ENCODE data around the gene IQSEC1. TPM values are rescaled to one million over a fixed set of nuclear protein-coding genes. Genes with fewer than 3 reads are reported as not detected.

Gene IQSEC1
- polyA plus RNA-seq, 1 experiment: 4.8 TPM

DNA sequence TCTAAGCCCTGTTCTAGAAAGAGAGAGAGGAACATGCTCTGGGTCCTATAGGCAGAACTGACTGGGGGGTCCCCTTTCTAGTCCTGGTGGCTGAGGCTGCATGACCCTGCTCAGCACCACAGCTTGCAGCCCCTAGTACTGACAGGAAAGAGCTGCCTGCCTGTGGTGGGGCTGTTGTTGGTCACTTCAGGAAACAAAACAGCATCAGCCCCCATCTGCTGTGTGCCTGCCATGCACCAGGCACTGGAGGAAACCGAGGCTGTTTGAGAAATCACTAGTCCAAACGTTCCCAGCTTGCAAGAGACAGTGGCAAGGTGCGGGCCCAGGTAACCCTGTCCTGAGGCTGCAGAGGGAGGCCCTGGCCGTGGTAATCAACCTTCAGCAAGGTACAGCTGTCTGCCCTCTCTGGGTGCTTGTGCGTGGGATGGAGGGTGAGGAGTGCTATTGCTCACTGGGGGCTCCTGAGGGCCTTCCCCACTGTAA is 90.6 kb downstream of the IQSEC1 start:
- DNase-seq (ENCODE audit: low read depth): no peak
- Histone ChIP-seq H3K4me3 (ENCODE audit: low read depth, low read length) (no peak overlapping the region), H3K36me3 (ENCODE audit: control insufficient read depth, insufficient read depth, low read length) (no peaks in the 10 kb centered on the region), H3K27me3 (ENCODE audit: control insufficient read depth, insufficient read depth, low read length) (no peaks in the 10 kb centered on the region)
- ChIA-PET CTCF (interaction anchor here (1.2 to 6.8 kb wide), 7 partner anchors 10 to 112 kb away, joined by 3 to 75 read pairs (median 9); no protein-coding TSS in a partner anchor), POLR2A (no interaction called here)
- TF ChIP-seq, protein P1, sequence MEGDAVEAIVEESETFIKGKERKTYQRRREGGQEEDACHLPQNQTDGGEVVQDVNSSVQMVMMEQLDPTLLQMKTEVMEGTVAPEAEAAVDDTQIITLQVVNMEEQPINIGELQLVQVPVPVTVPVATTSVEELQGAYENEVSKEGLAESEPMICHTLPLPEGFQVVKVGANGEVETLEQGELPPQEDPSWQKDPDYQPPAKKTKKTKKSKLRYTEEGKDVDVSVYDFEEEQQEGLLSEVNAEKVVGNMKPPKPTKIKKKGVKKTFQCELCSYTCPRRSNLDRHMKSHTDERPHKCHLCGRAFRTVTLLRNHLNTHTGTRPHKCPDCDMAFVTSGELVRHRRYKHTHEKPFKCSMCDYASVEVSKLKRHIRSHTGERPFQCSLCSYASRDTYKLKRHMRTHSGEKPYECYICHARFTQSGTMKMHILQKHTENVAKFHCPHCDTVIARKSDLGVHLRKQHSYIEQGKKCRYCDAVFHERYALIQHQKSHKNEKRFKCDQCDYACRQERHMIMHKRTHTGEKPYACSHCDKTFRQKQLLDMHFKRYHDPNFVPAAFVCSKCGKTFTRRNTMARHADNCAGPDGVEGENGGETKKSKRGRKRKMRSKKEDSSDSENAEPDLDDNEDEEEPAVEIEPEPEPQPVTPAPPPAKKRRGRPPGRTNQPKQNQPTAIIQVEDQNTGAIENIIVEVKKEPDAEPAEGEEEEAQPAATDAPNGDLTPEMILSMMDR (IDR thresholded peaks at IDR 0.05; ENCODE audit: insufficient read depth, low read depth, low read length): no peak

GRCh38 chr3:12981306-12982275 is 91.6 kb downstream of the IQSEC1 start:
- CTCF ChIA-PET: interaction anchor here (0.7 to 6.8 kb wide), 5 partner anchors 9 to 94 kb away, joined by 3 to 75 read pairs (median 3); no protein-coding TSS in a partner anchor
- no peak for DNase-seq (ENCODE audit: low read depth)
- TF ChIP-seq, protein P1 (IDR thresholded peaks at IDR 0.05; ENCODE audit: insufficient read depth, low read depth, low read length): no peak
- Histone ChIP-seq H3K27me3 (ENCODE audit: control insufficient read depth, insufficient read depth, low read length) (no peaks in the 10 kb centered on the region), H3K36me3 (ENCODE audit: control insufficient read depth, insufficient read depth, low read length) (no peaks in the 10 kb centered on the region), H3K4me3 (ENCODE audit: low read depth, low read length) (no peak overlapping the region)
- POLR2A ChIA-PET: no interaction called here

DNA sequence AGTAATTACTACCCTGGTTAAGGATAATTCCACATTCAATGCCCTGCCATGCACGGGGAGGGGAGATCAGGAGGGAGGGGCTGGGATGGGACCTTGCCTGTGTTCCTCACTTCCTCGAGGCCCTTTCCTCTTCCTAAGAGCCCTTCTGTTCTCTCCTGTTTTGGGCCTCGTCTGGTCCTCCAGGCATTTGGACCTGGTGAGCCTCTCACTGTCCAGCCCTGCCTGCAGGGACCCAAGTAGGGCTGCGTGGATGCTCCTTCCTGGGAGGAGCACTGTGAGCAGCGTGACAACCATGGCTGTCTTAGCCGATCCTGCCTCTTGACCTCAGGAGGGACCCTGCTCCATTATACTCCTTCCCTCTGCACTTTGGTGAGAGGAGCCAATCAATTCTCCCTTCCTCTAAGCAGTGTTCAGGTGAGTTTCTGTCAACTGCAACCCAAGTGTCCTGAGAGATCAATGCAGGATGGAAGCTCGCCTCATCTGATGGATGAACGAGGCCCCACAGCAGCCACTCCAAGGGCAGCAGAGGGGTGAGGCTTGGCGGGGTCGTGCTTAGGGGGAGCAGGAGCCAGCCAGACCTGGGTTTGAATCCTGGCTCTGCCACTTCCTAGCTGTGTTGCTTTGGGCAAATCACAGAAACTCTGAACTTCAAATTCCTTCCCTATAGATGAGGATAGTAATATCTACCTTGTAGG is 92.5 kb downstream of the IQSEC1 start:
- ChIA-PET POLR2A (no interaction called here), CTCF (interaction anchor here (0.7 to 6.5 kb wide), 3 partner anchors 8 to 93 kb away, joined by 3 to 38 read pairs (median 4); no protein-coding TSS in a partner anchor)
- TF ChIP-seq, protein P1 (IDR thresholded peaks at IDR 0.05; ENCODE audit: insufficient read depth, low read depth, low read length): no peak
- Histone ChIP-seq H3K27me3 (ENCODE audit: control insufficient read depth, insufficient read depth, low read length) (no peaks in the 10 kb centered on the region), H3K36me3 (ENCODE audit: control insufficient read depth, insufficient read depth, low read length) (no peaks in the 10 kb centered on the region), H3K4me3 (ENCODE audit: low read depth, low read length) (no peak overlapping the region)
- no peak for DNase-seq (ENCODE audit: low read depth)

DNA sequence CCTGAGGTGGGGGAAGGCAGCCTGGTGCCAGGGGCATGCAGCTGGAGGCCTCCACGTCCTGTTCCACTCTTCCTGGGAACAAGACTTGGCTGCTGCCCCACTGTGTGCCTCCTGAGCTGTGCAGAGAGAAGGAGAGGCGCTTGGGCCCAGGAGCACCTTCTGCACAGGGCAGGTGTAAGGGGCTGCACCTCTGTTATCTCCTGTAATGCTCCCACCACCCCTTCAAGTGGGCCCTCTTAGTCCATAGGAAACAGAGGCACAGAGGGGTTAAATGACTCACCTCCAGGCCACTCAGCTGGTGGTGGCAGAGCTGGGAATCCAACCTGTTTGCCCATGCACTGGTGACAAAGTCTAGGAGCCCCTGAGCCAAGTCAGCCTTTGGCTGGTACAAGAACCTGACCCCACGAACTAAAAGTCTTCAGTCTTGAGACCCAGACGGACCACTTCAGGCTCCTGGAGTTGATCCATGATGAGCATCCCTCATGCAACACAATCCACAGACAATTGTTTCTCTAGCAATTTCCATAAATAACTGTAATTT is 93.2 kb downstream of the IQSEC1 start:
- ChIA-PET CTCF (interaction anchor here (1.1 kb wide), 1 partner anchor 9 kb away, joined by 4 read pairs; no protein-coding TSS in a partner anchor), POLR2A (no interaction called here)
- DNase-seq (ENCODE audit: low read depth): no peak
- no peak overlapping the region for H3K4me3 ChIP-seq (ENCODE audit: low read depth, low read length)
- H3K36me3 ChIP-seq (ENCODE audit: control insufficient read depth, insufficient read depth, low read length): no peaks in the 10 kb centered on the region
- no peaks in the 10 kb centered on the region for H3K27me3 ChIP-seq (ENCODE audit: control insufficient read depth, insufficient read depth, low read length)
- TF ChIP-seq, protein P1 (IDR thresholded peaks at IDR 0.05; ENCODE audit: insufficient read depth, low read depth, low read length): no peak

Data from BJ (cell line).